Embryonic facial prominence (tissue), 1 donor: ENCODE data around the gene GRN.
"Not testable (repeated sequence)": the region's sequence is repeated elsewhere in the genome, so short reads cannot be mapped to it uniquely, and the experiment has no call there.

ENCODE experiments used
- DNase-seq: peaks from one replicate; pipeline ENCODE4 v3.0.0-alpha.2; 2016; ENCODE audit errors: extremely low spot score

Gene GRN

GRCh38 chr17:44321246-44322120 lies 23.6 kb upstream of the GRN start:
- DNase-seq = no peak

- no peak for DNase-seq
Measured at GRCh38 chr17:44322236-44322895, 22.7 kb upstream of the GRN start.

- no peak for DNase-seq
Measured at GRCh38 chr17:44323359-44324091, 21.6 kb upstream of the GRN start.

DNA sequence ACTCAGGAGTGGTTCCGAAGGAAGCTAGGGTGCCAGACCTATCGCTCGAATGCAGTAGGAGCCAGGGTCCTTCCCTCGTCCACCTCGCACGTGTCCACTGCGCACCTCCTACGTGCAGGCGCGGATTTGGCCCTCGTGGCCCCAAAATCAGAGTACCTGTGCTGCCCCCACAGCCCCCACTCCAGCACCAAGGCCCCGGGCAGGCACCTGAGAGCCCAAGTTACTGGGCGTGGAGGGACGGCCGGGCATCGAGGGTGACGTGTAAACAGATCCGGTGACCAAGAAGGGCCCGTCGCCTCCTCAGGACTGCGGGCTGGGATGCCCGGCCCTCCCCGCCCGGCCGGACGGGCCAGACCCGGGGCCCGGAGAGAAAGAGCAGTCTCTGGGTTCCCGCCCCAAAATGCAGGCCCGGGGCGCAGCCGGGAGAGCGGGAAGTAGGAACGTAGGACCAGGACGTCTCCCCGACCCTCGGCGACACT lies 21.0 kb upstream of the GRN start:
- no peak for DNase-seq

DNA sequence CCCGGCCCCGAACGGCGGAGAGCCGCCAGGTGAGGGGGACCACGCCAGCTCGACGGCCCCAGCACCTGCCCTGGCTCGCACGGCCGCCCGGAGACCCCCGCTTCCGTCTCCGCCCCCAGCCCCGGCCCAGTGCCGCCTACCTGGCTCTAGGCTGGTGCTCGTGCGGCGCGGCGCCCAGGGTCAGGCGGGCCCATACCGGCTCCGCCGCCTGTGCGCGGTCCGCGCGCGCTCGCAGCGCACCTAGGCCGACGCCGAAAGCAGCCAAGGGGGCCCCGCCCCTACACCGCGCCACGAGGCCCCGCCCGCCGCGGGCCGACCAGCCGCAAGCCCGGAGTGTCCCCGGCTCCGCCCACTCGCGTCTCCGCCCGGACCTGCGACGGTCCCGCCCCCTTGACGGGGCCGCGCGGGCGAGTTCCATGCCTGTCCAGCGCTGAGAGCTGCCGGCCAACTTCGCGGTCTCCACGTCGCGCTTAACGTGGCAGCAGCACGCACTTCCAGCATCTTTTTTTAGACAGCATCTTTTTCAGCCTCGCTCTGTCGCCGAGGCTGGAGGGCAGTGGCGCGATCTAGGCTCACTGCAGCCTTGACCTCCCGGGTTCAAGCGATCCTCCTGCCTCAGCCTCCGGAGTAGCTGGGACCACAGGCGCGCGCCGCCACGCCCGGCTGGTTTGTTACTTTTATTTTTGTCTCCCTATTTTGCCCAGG lies 20.4 kb upstream of the GRN start, which contains the start of gene SLC25A39:
SLC25A39 (minus strand) TSS at position 253 of the 705 bp plus-strand sequence. CDS start 1,261 bp downstream, outside the sequence.
- peak; percentile 77 for DNase-seq

- peak; percentile 91 for DNase-seq
Measured at GRCh38 chr17:44326861-44327444, 18.1 kb upstream of the GRN start.

GRCh38 chr17:44327715-44328449 lies 17.2 kb upstream of the GRN start:
- no peak for DNase-seq

DNA sequence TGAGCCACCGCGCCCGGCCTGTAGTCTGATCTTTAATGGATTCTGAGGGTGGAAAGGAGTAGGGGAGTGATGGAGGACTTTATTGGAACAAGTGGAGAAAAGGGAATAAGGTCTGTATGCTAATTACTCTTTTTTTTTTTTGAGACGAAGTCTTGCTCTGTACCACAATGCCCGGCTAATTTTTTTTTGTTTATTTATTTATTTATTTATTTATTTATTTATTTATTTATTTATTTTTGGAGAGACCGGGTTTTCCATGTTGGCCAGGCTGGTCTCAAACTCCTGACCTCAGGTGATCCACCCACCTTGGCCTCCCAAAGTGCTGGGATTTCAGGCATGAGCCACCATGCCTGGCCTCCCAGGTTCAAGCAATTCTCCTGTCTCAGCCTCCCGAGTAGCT lies 15.6 kb upstream of the GRN start:
- DNase-seq = not testable (repeated sequence)

- DNase-seq = not testable (repeated sequence)
Measured at GRCh38 chr17:44330263-44330662, 14.8 kb upstream of the GRN start.

GRCh38 chr17:44331249-44331760 lies 13.8 kb upstream of the GRN start:
- DNase-seq = no peak

- DNase-seq = no peak
Measured at GRCh38 chr17:44333371-44333770, 11.7 kb upstream of the GRN start.

GRCh38 chr17:44334315-44334714 lies 10.8 kb upstream of the GRN start:
- DNase-seq = no peak

DNA sequence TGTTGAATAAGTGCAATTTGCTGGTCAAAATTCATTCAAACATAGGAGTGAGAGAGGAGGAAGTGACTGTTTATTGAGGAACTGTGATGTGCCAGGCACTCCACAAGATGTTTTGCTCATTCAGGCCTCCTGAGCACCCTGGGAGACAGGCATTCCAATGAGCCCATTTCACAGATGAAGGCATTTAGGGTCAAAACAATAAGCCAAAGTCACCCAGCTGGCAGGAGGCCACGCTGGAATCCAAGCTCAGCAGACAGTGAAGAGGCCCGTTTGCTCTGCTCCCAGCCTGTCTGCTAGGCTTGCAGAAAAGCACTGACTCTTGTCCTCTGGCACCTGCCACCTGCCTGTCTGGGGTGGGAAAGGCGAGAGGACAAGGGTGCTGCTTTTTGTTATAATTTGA lies 10.4 kb upstream of the GRN start:
- no peak for DNase-seq

GRCh38 chr17:44335564-44335963 lies 9.5 kb upstream of the GRN start:
- DNase-seq = no peak

DNA sequence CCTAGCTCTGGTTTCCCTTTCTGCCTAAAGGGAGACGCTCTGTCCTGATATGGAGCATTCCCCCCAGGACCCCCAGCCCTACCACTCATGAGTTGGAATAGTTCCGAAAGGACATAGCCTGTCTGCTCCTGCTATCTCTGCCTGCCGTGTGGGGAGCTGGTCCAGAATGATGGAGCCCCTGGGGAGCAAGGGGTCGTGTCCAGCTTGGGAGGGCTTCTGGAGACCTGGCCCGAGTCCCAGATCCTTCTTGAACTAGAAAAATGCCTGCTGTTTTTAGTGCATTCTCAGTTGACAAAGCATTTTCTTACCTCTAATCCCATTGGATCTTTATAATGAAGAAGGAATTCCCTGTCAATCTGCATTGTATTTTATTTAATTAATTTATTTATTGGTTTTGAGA lies 9.1 kb upstream of the GRN start:
- DNase-seq = no peak

GRCh38 chr17:44338702-44339101 lies 6.4 kb upstream of the GRN start:
- DNase-seq = no peak

DNA sequence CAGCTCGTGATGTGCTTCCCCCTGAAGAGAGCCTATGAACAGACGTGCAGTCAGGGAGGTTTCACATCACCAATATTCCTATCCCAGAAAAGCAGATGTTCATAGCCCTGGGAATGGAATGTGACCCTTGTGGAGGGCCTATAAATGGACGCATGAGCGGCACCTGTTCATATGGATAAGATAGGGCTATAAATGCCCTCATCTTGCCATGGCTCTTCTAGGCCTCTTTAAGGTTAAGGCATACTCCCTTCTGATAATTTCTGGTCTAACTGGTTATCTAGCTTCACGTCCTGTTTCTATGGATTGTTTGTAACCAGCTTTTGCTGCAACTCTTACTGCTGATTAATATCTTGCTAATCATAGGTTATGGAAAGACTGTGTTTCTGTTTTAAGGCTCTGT lies 4.5 kb upstream of the GRN start:
- not testable (repeated sequence) for DNase-seq

- DNase-seq = no peak
Measured at GRCh38 chr17:44343510-44344209, 1.4 kb upstream of the GRN start.

GRCh38 chr17:44345454-44346026 lies 438 bp downstream of the GRN start:
- DNase-seq = no peak
